Natural killer cell (primary cell): ENCODE measurements around the gene GSTM5. TPM values are rescaled to one million over a fixed set of nuclear protein-coding genes. Genes with fewer than 3 reads are reported as not detected.

ENCODE experiments used
- ATAC-seq, 3 donors: fragments of 150-1000 bp in 2 of 3; fragments of 200-7000 bp in 1 of 3; cut with Tn5 transposase; 1 replicate in 1 of 3; 2 replicates in 2 of 3; pipeline ENCODE4 v1.10.0; 2021; ENCODE audit warnings: mild to moderate bottlenecking in 2 of 3, moderate library complexity in 2 of 3
- DNase-seq, 2 donors: peaks; one replicate each; pipeline versions ENCODE4 v3.0.0 to v3.0.0-alpha.2; 2013 to 2021; ENCODE audit warnings: mixed read lengths in 1 of 2
- H3K27ac ChIP-seq: one replicate; pipeline ENCODE4 v1.5.1; 2013; ENCODE audit warnings: mild to moderate bottlenecking, low read length
- H3K27me3 ChIP-seq: one replicate; pipeline ENCODE4 v1.6.1; 2013; ENCODE audit warnings: low read length; ENCODE audit not compliant: control insufficient read depth, insufficient read depth
- H3K36me3 ChIP-seq: one replicate; pipeline ENCODE4 v1.6.1; 2013; ENCODE audit warnings: low read length; ENCODE audit not compliant: control insufficient read depth, insufficient read depth
- H3K4me1 ChIP-seq: one replicate; pipeline ENCODE4 v1.6.1; 2013; ENCODE audit warnings: low read length; ENCODE audit not compliant: control insufficient read depth, insufficient read depth
- H3K4me3 ChIP-seq: one replicate; pipeline ENCODE4 v1.5.1; 2013; ENCODE audit warnings: low read length
- H3K9me3 ChIP-seq: one replicate; pipeline ENCODE4 v1.6.1; 2013; ENCODE audit warnings: low read length; ENCODE audit not compliant: control insufficient read depth, insufficient read depth
- H3K27ac Mint-ChIP-seq, 2 donors: one replicate each; pipeline ENCODE4 v1.8.0; 2022; ENCODE audit warnings: mild to moderate bottlenecking in 2 of 2, mixed read lengths in 2 of 2, moderate library complexity in 1 of 2
- H3K27me3 Mint-ChIP-seq, 2 donors: one replicate each; pipeline ENCODE4 v1.8.0; 2022; ENCODE audit warnings: low read depth in 2 of 2, mixed read lengths in 2 of 2
- H3K36me3 Mint-ChIP-seq: one replicate; pipeline ENCODE4 v1.8.0; 2022; ENCODE audit warnings: mixed read lengths
- H3K4me1 Mint-ChIP-seq, 2 donors: one replicate each; pipeline ENCODE4 v1.8.0; 2022; ENCODE audit warnings: mixed read lengths in 2 of 2
- H3K4me3 Mint-ChIP-seq: one replicate; pipeline ENCODE4 v1.8.0; 2022; ENCODE audit warnings: mild to moderate bottlenecking, moderate library complexity, mixed read lengths
- H3K9me3 Mint-ChIP-seq, 2 donors: one replicate each; pipeline ENCODE4 v1.8.0; 2022; ENCODE audit warnings: mixed read lengths in 2 of 2
- WGBS: methylation state at CpG from one replicate; pipeline ENCODE4 v1.1.7; 2013; ENCODE audit warnings: missing lambda C conversion rate; ENCODE audit not compliant: insufficient coverage; 5-methylcytosine and 5-hydroxymethylcytosine counted together
- intact Hi-C: fragments of 100-400 bp; cut with micrococcal nuclease; formaldehyde crosslinking; loops from one replicate; pipeline ENCODE4 v1.14.2; 2022
- total RNA-seq, 4 donors: library from RNA; stranded (reverse); fragments of 120-200 nt in 1 of 4; gene quantifications; one replicate each; pipeline versions ENCODE4 v1.2.3 to v1.2.4, GENCODE V29; 2013 to 2022
- TF ChIP-seq, protein P1 (sequence below): fragments of 200-600 bp; IDR thresholded peaks from one replicate; pipeline ENCODE4 v1.8.0; 2022; ENCODE audit warnings: antibody characterized with exemption

GSTM5 gene
- total RNA-seq, 3 donors from 2014 or later (not counting 1 experiment from before 2014, with no cell fraction given), result 0.07 to 0.35 TPM; not detected in 1

- Histone ChIP-seq H3K4me3 (no peak overlapping the region), H3K27ac (no peak overlapping the region), H3K4me1 (peaks cover 7% of the 10 kb centered on the region), H3K9me3 (no peaks in the 10 kb centered on the region), H3K27me3 (peaks cover 9% of the 10 kb centered on the region), H3K36me3 (no peaks in the 10 kb centered on the region)
- intact Hi-C loops, result no loop called here
- DNase-seq (no peak), ATAC-seq (no peak)
- Mint-ChIP-seq H3K27ac (no peak overlapping the region), H3K27me3 (peaks cover 9 to 10% of the 10 kb centered on the region in 2 donors), H3K4me3 (no peak overlapping the region), H3K9me3 (no peaks in the 10 kb centered on the region), H3K36me3 (no peaks in the 10 kb centered on the region), H3K4me1 (no peaks in the 10 kb centered on the region)
- TF ChIP-seq, protein P1, sequence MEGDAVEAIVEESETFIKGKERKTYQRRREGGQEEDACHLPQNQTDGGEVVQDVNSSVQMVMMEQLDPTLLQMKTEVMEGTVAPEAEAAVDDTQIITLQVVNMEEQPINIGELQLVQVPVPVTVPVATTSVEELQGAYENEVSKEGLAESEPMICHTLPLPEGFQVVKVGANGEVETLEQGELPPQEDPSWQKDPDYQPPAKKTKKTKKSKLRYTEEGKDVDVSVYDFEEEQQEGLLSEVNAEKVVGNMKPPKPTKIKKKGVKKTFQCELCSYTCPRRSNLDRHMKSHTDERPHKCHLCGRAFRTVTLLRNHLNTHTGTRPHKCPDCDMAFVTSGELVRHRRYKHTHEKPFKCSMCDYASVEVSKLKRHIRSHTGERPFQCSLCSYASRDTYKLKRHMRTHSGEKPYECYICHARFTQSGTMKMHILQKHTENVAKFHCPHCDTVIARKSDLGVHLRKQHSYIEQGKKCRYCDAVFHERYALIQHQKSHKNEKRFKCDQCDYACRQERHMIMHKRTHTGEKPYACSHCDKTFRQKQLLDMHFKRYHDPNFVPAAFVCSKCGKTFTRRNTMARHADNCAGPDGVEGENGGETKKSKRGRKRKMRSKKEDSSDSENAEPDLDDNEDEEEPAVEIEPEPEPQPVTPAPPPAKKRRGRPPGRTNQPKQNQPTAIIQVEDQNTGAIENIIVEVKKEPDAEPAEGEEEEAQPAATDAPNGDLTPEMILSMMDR, result no peak
- 87% methylated on average over 3 of the region's 3 CpGs for WGBS
These were observed 4.1 kb downstream of the GSTM5 start for GRCh38 chr1:109716121-109716520.

GRCh38 chr1:109716570-109717090, 4.6 kb downstream of the GSTM5 start:
- no peak overlapping the region for H3K4me3 Mint-ChIP-seq
- no peaks in the 10 kb centered on the region for H3K36me3 Mint-ChIP-seq
- WGBS, result 94% methylated on average over 3 of the region's 3 CpGs
- Histone ChIP-seq H3K4me1 (peaks cover 7% of the 10 kb centered on the region), H3K4me3 (no peak overlapping the region), H3K27ac (no peak overlapping the region), H3K36me3 (no peaks in the 10 kb centered on the region), H3K27me3 (peaks cover 9% of the 10 kb centered on the region), H3K9me3 (no peaks in the 10 kb centered on the region)
- H3K27ac Mint-ChIP-seq, result no peak overlapping the region
- ATAC-seq (no peak), DNase-seq (no peak)
- TF ChIP-seq, protein P1, result no peak
- H3K9me3 Mint-ChIP-seq, result no peaks in the 10 kb centered on the region
- intact Hi-C loops, result no loop called here
- H3K4me1 Mint-ChIP-seq, result no peaks in the 10 kb centered on the region
- peaks cover 9 to 10% of the 10 kb centered on the region in 2 donors for H3K27me3 Mint-ChIP-seq

DNA sequence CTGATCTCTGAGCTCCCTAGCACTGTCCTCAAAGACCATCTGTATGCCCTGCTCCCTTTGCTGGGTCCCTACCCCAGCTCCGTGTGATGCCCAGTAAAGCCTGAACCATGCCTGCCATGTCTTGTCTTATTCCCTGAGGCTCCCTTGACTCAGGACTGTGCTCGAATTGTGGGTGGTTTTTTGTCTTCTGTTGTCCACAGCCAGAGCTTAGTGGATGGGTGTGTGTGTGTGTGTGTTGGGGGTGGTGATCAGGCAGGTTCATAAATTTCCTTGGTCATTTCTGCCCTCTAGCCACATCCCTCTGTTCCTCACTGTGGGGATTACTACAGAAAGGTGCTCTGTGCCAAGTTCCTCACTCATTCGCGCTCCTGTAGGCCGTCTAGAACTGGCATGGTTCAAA, 5.7 kb downstream of the GSTM5 start:
- no peak for DNase-seq
- Mint-ChIP-seq H3K27me3 (peaks cover 9 to 10% of the 10 kb centered on the region in 2 donors), H3K9me3 (no peaks in the 10 kb centered on the region), H3K27ac (no peak overlapping the region), H3K4me3 (no peak overlapping the region), H3K4me1 (no peaks in the 10 kb centered on the region), H3K36me3 (no peaks in the 10 kb centered on the region)
- H3K27ac ChIP-seq, result no peak overlapping the region
- intact Hi-C loops, result no loop called here
- TF ChIP-seq, protein P1, result no peak
- 96% methylated on average over 5 of the region's 5 CpGs for WGBS
- no peaks in the 10 kb centered on the region for H3K9me3 ChIP-seq
- no peaks in the 10 kb centered on the region for H3K4me1 ChIP-seq
- no peak for ATAC-seq
- H3K27me3 ChIP-seq, result no peaks in the 10 kb centered on the region
- H3K36me3 ChIP-seq, result no peaks in the 10 kb centered on the region
- H3K4me3 ChIP-seq, result no peak overlapping the region

GRCh38 chr1:109718495-109718894, 6.4 kb downstream of the GSTM5 start:
- Histone ChIP-seq H3K36me3 (no peaks in the 10 kb centered on the region), H3K9me3 (no peaks in the 10 kb centered on the region), H3K27ac (no peak overlapping the region), H3K4me3 (no peak overlapping the region), H3K27me3 (no peaks in the 10 kb centered on the region), H3K4me1 (no peaks in the 10 kb centered on the region)
- peaks cover 9 to 10% of the 10 kb centered on the region in 2 donors for H3K27me3 Mint-ChIP-seq
- no peaks in the 10 kb centered on the region for H3K9me3 Mint-ChIP-seq
- ATAC-seq, result no peak
- intact Hi-C loops, result no loop called here
- DNase-seq, result no peak
- H3K4me3 Mint-ChIP-seq, result no peak overlapping the region
- H3K27ac Mint-ChIP-seq, result no peak overlapping the region
- WGBS, result 93% methylated on average over 2 of the region's 2 CpGs
- H3K4me1 Mint-ChIP-seq, result no peaks in the 10 kb centered on the region
- no peaks in the 10 kb centered on the region for H3K36me3 Mint-ChIP-seq
- TF ChIP-seq, protein P1, result no peak
